HG03060 (cell line): ENCODE results near the gene FHOD3.

Source experiments
- ATAC-seq: cut with Tn5 transposase; IDR thresholded peaks from one replicate; pipeline ENCODE4 v1.9.1; 2021; ENCODE audit warnings: low read depth, moderate number of reproducible peaks; ENCODE audit not compliant: unreplicated experiment

FHOD3 gene

DNA sequence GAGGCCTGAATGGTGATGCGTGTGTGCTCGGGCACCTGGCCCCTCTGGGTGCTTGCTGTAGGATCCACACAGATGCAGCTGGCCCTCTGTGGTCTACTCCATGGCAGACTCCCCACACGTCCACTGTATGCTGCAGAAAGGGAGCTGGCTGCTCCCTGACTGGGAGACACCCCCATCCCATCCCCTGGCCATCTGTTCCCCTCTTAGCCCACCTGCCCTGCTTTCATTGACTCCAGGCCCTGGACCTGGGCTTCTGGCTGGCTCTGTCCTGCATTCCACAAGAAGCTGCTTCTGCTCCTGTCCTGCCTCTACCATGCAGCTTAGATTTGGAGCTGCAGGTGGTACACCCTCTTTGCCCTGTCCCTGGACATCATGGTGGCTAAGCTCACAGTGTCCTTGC lies 80.1 kb downstream of the FHOD3 start:
- no peak for ATAC-seq

DNA sequence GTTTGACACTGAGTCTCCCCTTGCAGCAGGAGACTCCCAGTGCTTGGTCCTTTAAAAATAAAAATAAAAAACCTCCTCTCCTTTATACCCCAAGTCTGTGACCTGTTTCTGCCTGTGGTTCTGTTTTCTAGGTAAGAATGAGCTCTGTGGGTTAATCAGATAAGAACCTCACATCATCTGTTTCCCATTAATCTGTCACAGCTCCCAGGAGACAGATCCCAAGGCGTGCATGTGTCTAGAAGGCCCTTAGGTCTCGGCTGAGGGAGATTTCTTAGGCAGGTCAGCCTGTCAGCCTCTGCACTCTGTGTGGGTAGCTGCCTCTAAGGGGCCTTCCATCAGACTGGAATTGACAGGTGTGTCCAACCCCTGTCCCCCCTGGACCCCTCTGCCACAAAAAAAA lies 80.7 kb downstream of the FHOD3 start:
- no peak for ATAC-seq

- no peak for ATAC-seq
Measured at GRCh38 chr18:36379435-36379984, 82.0 kb downstream of the FHOD3 start.

GRCh38 chr18:36380173-36380827 lies 82.8 kb downstream of the FHOD3 start:
- ATAC-seq = no peak

DNA sequence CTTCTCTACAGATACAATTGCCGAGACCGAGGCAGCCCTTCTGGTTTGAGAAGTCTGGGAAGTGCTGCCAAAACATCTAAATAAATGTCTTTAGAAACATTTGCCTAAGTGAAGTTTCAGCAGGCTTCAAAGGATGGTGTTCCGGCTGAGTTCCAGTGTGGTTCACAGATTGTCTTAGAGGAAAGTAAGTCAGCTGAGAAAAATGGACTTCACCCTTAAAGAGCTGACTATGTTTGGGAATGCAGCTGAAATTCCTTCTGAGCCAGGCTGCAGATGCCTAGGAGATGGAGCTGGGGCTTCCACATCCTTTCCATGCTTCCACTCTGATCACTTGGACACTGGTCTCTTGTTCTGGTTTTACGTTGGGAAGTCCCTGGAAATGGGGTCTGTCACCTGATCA lies 83.6 kb downstream of the FHOD3 start:
- no peak for ATAC-seq

- ATAC-seq = no peak
Measured at GRCh38 chr18:36382854-36383253, 85.3 kb downstream of the FHOD3 start.

- ATAC-seq = no peak
Measured at GRCh38 chr18:36386150-36386920, 88.8 kb downstream of the FHOD3 start.

- ATAC-seq = no peak
Measured at GRCh38 chr18:36387310-36387709, 89.8 kb downstream of the FHOD3 start.

DNA sequence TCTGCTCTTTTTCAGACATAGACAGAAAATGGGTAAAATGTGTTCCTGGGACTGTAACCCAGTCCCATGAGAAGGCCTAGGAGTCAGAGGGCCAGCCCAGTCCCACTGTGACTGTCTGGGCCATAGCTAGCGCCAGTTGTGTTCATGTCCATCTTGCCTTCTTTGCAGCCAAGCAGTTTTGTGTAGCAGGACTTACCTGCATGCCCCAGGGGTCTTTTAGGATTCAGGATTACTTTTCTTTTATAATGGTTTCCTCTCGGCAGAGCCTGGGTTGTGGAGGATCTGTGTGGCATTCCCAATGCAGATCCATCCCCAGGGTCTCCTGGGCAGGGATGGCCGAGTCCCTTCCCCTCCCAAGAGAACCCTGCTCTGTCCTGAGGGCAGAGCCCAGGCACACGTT lies 90.8 kb downstream of the FHOD3 start:
- ATAC-seq = no peak

- ATAC-seq = no peak
Measured at GRCh38 chr18:36389027-36389426, 91.5 kb downstream of the FHOD3 start.

DNA sequence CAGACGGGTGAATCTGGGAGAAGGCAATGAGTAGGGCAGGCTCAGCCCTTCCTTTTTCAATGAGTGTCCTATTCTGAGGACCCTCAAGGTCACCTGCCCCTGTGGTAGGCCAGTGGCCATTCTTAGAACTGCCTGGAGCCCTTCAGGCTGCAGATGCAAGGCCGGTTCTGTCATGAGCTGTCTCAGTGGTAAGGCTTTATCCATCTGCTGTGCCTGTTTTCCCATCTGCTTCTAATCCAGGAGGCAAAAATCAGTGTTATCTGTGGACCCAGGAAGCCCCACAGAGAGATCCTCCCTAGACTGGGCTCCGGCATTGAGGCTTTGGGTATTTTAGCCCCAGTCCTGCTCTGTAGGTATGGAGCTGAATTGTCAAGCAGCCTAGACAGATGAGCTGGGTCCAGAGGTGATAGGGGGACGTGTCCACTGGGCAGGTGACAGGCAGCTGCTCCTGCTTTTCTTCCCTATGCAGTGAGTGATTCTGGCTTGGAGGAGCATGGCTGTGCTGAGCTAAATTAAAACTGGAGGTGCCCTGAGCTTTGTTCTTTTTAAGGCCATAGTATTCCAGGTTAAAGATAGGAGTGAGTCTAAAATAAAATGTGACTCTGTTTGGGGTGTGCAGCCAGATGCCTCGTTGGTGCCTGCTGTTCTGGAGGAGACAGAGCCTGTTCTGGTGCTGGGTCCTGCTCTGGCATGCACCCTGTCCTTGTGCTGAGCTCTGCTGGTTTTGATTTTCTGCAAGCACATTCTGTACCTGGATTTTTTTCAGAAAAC lies 92.5 kb downstream of the FHOD3 start:
- ATAC-seq = no peak

DNA sequence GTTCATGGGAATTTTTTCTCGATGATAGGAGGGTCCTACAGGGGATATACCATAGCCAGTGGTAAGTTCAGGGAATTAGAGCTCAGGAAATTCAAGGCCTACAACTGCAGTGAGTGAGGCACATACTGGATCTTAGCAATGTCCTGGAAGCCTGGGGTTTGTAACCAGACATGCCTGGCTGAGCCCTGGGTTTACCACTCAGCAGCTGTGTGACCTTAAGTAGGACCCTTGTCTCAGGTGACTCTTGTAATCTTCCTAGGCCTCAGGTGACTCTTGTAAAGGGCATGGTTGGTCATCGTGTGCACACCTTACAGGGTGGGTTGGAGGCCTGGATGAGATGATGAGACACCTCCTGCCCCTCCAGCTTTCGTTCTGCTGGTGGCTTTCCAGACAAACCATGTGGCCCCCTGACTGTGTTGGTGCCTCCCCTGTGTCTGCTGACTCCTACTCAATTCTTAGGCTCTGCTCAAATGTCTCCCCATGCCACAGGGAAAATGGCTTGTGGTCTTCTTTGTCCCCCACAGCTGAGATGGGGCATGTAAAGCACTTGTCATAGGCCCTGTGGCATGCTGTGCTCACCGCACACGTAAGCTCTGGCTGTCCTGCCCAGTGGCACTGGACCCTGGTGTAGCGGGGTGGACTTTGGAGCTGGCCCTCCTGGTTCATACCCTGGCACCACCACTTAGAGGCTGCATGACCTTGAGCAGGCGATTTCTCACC lies 94.1 kb downstream of the FHOD3 start:
- no peak for ATAC-seq

GRCh38 chr18:36392164-36392978 lies 94.9 kb downstream of the FHOD3 start:
- ATAC-seq = no peak

- ATAC-seq = no peak
Measured at GRCh38 chr18:36392979-36393287, 95.4 kb downstream of the FHOD3 start.

- ATAC-seq = no peak
Measured at GRCh38 chr18:36394486-36394885, 97.0 kb downstream of the FHOD3 start.

GRCh38 chr18:36396190-36396589 lies 98.7 kb downstream of the FHOD3 start:
- no peak for ATAC-seq

- ATAC-seq = no peak
Measured at GRCh38 chr18:36397033-36397432, 99.5 kb downstream of the FHOD3 start.

DNA sequence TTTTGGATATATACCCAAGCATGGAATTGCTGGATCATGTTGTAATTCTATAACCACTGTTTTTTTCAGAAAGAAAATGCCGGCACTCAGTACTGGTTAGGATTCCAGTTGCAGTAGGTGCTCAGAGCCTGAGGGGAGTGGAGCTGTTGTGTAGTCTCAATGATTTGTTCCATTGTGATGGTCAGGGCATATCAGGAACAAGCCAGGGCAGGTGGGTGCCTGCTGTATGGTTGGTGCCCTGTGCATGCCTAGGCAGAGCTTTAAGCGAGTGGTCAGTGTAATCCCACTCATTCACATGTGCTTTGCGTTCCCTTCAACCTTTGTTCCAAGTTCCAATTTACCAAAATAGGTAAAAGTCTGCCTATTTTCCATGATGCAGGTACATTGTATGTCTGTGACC lies 100.9 kb downstream of the FHOD3 start:
- no peak for ATAC-seq

- ATAC-seq = no peak
Measured at GRCh38 chr18:36399055-36399454, 101.5 kb downstream of the FHOD3 start.

GRCh38 chr18:36401462-36401861 lies 103.9 kb downstream of the FHOD3 start:
- ATAC-seq = no peak
